ENCODE data around the gene RBKS.

RBKS gene

GRCh38 chr2:27890924-27891672 is 911 bp upstream of the RBKS start:
- Histone ChIP-seq H3K27ac (peak overlapping the region; percentile 99), H3K36me3 (ENCODE audit: insufficient read depth) (no peaks in the 10 kb centered on the region)
- no peak for TF ChIP-seq CTCF (conservative IDR thresholded peaks at IDR 0.05; ENCODE audit: low read depth, low read length)

GRCh38 chr2:27889774-27890145 is 427 bp downstream of the RBKS start:
- no peak for TF ChIP-seq CTCF (conservative IDR thresholded peaks at IDR 0.05; ENCODE audit: low read depth, low read length)
- peak overlapping the region; percentile 95; the same call in 1 of the 2 replicates for H2AFZ ChIP-seq (ENCODE audit: low read depth)

More at GRCh38 chr2:27890924-27891672, 911 bp upstream of the RBKS start:
- Histone ChIP-seq H3K79me2 (ENCODE audit: insufficient read depth, low read depth) (peaks cover 15% of the 10 kb centered on the region; the same call in 1 of the 2 replicates), H3K9ac (peak overlapping the region; percentile 94), H3K4me2 (peak overlapping the region; percentile 90), H3K4me1 (ENCODE audit: low read depth, poor library complexity, severe bottlenecking) (peaks cover 12% of the 10 kb centered on the region), H4K20me1 (ENCODE audit: insufficient read depth) (no peaks in the 10 kb centered on the region), H3K27me3 (ENCODE audit: insufficient read depth, low read depth) (no peaks in the 10 kb centered on the region), H3K4me3 (IDR thresholded peaks at IDR 0.05; ENCODE audit: insufficient read depth, low read depth, low read length) (peak overlapping the region; percentile 93), H2AFZ (ENCODE audit: low read depth) (peak overlapping the region; percentile 95)

GRCh38 chr2:27888790-27889189 is 1.4 kb downstream of the RBKS start:
- TF ChIP-seq CTCF (conservative IDR thresholded peaks at IDR 0.05; ENCODE audit: low read depth, low read length): no peak
- H3K4me1 ChIP-seq (ENCODE audit: low read depth, poor library complexity, severe bottlenecking): peaks cover 12% of the 10 kb centered on the region
- H3K9ac ChIP-seq: no peak overlapping the region
- no peaks in the 10 kb centered on the region for H3K27me3 ChIP-seq (ENCODE audit: insufficient read depth, low read depth)
- H4K20me1 ChIP-seq (ENCODE audit: insufficient read depth): no peaks in the 10 kb centered on the region
- no peak overlapping the region for H3K27ac ChIP-seq
- H3K36me3 ChIP-seq (ENCODE audit: insufficient read depth): no peaks in the 10 kb centered on the region
- H3K4me3 ChIP-seq (IDR thresholded peaks at IDR 0.05; ENCODE audit: insufficient read depth, low read depth, low read length): no peak overlapping the region
- peaks cover 15% of the 10 kb centered on the region; the same call in 1 of the 2 replicates for H3K79me2 ChIP-seq (ENCODE audit: insufficient read depth, low read depth)
- H3K4me2 ChIP-seq: no peak overlapping the region
- H2AFZ ChIP-seq (ENCODE audit: low read depth): no peak overlapping the region

More at GRCh38 chr2:27889774-27890145, 427 bp downstream of the RBKS start:
- H3K4me1 ChIP-seq (ENCODE audit: low read depth, poor library complexity, severe bottlenecking): peaks cover 12% of the 10 kb centered on the region
- peak overlapping the region; percentile 62 for H3K4me3 ChIP-seq (IDR thresholded peaks at IDR 0.05; ENCODE audit: insufficient read depth, low read depth, low read length)
- H3K4me2 ChIP-seq: peak overlapping the region; percentile 50
- no peaks in the 10 kb centered on the region for H3K27me3 ChIP-seq (ENCODE audit: insufficient read depth, low read depth)
- no peaks in the 10 kb centered on the region for H4K20me1 ChIP-seq (ENCODE audit: insufficient read depth)
- no peaks in the 10 kb centered on the region for H3K36me3 ChIP-seq (ENCODE audit: insufficient read depth)
- H3K27ac ChIP-seq: no peak overlapping the region
- peaks cover 15% of the 10 kb centered on the region; the same call in 1 of the 2 replicates for H3K79me2 ChIP-seq (ENCODE audit: insufficient read depth, low read depth)
- H3K9ac ChIP-seq: peak overlapping the region; percentile 94; the same call in 1 of the 2 replicates

GRCh38 chr2:27887830-27888229 is 2.4 kb downstream of the RBKS start:
- Histone ChIP-seq H3K36me3 (ENCODE audit: insufficient read depth) (no peaks in the 10 kb centered on the region), H3K4me2 (no peak overlapping the region), H3K4me1 (ENCODE audit: low read depth, poor library complexity, severe bottlenecking) (peaks cover 12% of the 10 kb centered on the region)

More at GRCh38 chr2:27887830-27888229, 2.4 kb downstream of the RBKS start:
- TF ChIP-seq CTCF (conservative IDR thresholded peaks at IDR 0.05; ENCODE audit: low read depth, low read length): no peak
- Histone ChIP-seq H3K27ac (no peak overlapping the region), H2AFZ (ENCODE audit: low read depth) (no peak overlapping the region), H3K79me2 (ENCODE audit: insufficient read depth, low read depth) (peaks cover 14% of the 10 kb centered on the region; the same call in 1 of the 2 replicates), H3K27me3 (ENCODE audit: insufficient read depth, low read depth) (no peaks in the 10 kb centered on the region), H3K4me3 (IDR thresholded peaks at IDR 0.05; ENCODE audit: insufficient read depth, low read depth, low read length) (no peak overlapping the region), H4K20me1 (ENCODE audit: insufficient read depth) (no peaks in the 10 kb centered on the region), H3K9ac (no peak overlapping the region)
